Activated naive CD4-positive, alpha-beta T cell treated with anti-CD3 and anti-CD28 coated beads, Interleukin-2, amount 10 ng/mL, durations not matched to agents 5 hours and 36 hours (primary cell): ENCODE data around the gene SLC1A5. TPM values are rescaled to one million over a fixed set of nuclear protein-coding genes. Genes with fewer than 3 reads are reported as not detected.

Experiments used
- total RNA-seq, 2 experiments: library from RNA; stranded (reverse); gene quantifications; one replicate each; pipeline ENCODE4 v1.2.3, GENCODE V29; 2021

Gene SLC1A5
- 10 to 100 TPM; 86.9 to 90.6 TPM for total RNA-seq

GRCh38 chr19:46788262-46788967 is at the start of gene SLC1A5:
SLC1A5 (minus strand) TSS chr19:46788594; CDS start chr19:46787965, 629 bp downstream.

GRCh38 chr19:46746281-46747057 is 41.9 kb downstream of the SLC1A5 start, which contains the start of gene STRN4:
STRN4 (minus strand) TSS chr19:46746450; CDS start chr19:46746430, 20 bp downstream.

GRCh38 chr19:46745521-46746280 is 42.7 kb downstream of the SLC1A5 start, which contains the start of gene FKRP:
FKRP (plus strand) TSS chr19:46746057; CDS start chr19:46755451, 9,394 bp downstream.

Other genes with a start within 250 kb of the SLC1A5 start
- 100 to 1,000 TPM; 417 to 425 TPM for gene CALM3, start 187.3 kb downstream of the SLC1A5 start, total RNA-seq
- gene PTGIR, start 163.5 kb downstream of the SLC1A5 start, total RNA-seq = 10 to 100 TPM; 12.5 to 13.9 TPM
- 1 to 10 TPM; 2.1 to 2.4 TPM for gene GNG8, start 152.4 kb downstream of the SLC1A5 start, total RNA-seq
- gene DACT3, start 127.4 kb downstream of the SLC1A5 start, total RNA-seq = under 1 TPM; 0.38 to 0.41 TPM
- 100 to 1,000 TPM; 178 to 189 TPM for gene PRKD2, start 71.5 kb downstream of the SLC1A5 start, total RNA-seq
- 10 to 100 TPM; 16.9 to 17.6 TPM for gene FKRP, start 42.5 kb downstream of the SLC1A5 start, total RNA-seq
- gene STRN4, start 42.1 kb downstream of the SLC1A5 start, total RNA-seq = 10 to 100 TPM; 70.8 to 83.4 TPM
- gene AP2S1, start 62.3 kb upstream of the SLC1A5 start, total RNA-seq = 100 to 1,000 TPM; 102 to 103 TPM
- gene ARHGAP35, start 72.4 kb upstream of the SLC1A5 start, total RNA-seq = 10 to 100 TPM; 21.0 to 22.4 TPM
- gene NPAS1, start 231.2 kb upstream of the SLC1A5 start, total RNA-seq = not detected